HG03045 (cell line): ENCODE measurements around the gene NT5C2.
"Not testable (repeated sequence)": the region's sequence is repeated elsewhere in the genome, so short reads cannot be mapped to it uniquely, and the experiment has no call there.

Experiments
- ATAC-seq: cut with Tn5 transposase; IDR thresholded peaks from one replicate; pipeline ENCODE4 v1.9.1; 2021; ENCODE audit warnings: mild to moderate bottlenecking, moderate library complexity; ENCODE audit not compliant: unreplicated experiment

The NT5C2 gene

DNA sequence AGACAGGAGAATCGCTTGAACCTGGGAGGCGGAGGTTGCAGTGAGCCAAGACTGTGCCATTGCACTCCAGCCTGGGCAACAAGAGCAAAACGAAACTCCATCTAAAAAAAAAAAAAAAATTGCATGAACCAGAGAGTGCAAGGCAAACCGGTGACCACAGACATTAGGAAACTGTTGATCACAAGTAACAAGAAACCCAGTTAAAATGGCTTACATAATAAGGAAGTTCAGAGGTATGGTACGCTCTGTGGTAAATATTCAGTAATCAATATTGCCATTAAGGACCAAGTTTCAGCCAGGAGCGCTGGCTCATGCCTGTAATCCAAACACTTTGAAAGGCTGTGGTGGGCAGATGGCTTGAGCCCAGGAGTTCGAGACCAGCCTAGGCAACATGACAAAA, 9.2 kb upstream of the NT5C2 start:
- no peak for ATAC-seq

DNA sequence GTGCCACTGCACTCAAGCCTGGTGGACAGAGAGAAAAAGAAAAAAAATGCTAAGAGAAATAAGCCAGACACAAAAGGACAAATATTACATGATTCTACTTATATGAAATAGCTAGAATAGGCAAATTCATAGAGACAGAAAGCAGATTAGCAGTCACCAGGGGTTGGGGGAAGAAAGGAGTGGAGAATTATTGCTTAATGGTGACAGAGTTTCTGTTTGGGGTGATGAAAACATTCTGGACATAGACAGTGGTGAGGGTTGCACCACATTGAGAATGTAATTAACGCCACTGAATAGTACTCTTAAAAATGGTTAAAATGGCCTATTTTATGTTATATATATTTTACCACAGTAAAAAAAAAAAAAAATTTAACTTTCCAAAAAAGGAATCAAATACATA, 6.4 kb upstream of the NT5C2 start:
- ATAC-seq, result no peak

DNA sequence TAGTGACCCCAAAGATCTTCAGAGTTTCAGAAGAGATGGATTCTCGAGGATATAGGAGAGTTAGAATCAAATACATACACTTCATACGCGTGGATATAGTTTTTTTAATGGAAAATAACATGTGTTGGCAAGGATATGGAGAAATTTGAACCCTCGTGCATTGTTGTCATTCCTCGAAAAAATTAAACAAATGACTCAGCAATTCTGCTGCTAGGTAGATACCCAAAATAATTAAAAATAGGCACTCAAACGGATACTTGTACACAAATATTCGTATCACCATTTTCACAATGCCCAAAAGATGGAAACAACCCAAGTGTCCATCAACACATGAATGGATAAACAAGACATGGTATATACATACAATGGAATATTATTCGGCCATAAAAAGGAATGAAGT, 5.6 kb upstream of the NT5C2 start:
- ATAC-seq, result no peak

DNA sequence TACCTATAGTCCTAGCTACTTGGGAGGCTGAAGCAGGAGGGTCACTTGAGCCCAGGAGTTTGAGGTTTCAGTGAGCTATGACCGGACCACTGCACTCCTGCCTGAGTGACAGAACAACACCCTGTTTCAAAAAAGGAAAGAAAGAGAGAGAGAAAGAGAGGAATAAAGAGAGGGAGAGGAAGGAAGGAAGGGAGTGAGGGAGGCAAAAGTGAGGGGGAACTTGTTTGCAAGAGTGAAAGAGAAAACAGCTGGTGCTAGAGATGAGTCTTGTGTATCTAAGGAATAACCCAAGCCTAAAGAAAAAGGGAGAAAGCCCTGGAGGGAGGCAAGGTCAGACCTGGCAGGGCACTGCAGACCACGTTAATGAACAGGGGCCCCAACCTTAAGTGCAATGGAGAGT, 4.8 kb upstream of the NT5C2 start:
- no peak for ATAC-seq

DNA sequence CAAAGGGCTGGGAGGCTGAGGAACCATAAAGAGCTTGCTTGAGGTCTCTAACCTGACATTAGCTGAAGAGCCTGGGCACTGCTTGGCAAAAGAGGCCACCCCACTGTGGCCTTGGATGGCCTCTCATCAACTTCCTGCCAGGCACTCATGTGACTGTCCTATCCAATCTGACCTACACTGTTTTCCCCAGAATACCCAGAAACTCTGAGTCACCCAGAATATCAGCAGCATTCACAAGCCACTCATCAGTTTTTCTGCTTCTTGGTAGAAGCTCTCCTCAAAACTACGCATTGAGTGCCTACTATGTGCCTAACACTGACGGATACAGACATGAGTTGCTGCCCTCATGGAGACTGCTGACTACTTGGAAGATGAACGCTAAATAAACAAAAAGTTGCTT, 4.1 kb upstream of the NT5C2 start:
- no peak for ATAC-seq

DNA sequence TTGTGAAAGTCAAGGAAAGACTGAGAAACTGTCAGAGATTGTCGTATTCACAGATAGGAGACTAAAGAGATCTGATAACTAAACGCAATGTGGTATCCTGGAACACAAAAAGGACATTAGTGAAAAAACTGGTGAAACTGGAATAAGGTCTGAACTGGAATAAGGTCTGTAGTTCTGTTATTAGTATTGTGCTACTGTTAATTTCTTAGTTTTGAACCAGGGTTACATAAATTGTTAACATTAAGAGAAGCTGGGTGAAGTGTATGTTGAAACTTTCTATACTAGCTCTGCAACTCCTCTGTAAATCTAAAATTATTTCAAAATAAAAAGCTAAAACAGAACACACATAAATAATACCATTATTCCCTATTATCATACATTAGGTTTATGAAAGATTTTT, 3.4 kb upstream of the NT5C2 start:
- ATAC-seq, result no peak

DNA sequence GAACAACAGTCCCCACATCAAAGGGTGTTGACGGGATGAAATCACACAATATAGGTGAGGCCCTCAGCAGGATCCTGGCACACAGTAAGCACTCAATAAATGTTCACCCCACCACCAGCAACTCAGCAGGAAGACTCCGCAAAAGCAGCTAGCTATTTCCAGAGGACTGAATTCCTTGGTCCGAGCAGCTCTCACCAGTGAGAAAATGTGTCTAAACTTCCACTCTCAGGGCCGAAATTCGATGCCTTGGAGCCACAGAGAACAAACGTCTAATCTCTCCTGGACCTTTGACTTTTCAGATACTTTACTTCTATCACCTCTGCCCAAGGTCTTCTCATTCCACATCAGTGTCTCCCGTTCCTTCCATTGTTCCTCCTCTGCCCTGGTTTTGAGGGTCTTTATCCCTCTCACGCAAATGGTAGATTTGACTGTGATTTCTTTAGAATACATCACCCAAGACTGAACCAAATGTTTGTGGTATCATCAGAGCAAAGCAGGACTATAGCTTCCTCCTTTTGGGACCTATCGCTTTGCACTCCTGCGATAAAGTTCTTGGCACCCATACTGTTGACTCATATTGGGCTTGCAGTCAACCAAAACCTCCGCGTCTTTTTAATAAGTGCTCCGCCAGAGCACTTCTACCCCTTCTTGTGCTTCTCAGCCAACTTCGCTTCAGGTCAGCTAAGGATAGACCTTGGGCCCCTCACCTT, 903 bp upstream of the NT5C2 start:
- ATAC-seq, result no peak

DNA sequence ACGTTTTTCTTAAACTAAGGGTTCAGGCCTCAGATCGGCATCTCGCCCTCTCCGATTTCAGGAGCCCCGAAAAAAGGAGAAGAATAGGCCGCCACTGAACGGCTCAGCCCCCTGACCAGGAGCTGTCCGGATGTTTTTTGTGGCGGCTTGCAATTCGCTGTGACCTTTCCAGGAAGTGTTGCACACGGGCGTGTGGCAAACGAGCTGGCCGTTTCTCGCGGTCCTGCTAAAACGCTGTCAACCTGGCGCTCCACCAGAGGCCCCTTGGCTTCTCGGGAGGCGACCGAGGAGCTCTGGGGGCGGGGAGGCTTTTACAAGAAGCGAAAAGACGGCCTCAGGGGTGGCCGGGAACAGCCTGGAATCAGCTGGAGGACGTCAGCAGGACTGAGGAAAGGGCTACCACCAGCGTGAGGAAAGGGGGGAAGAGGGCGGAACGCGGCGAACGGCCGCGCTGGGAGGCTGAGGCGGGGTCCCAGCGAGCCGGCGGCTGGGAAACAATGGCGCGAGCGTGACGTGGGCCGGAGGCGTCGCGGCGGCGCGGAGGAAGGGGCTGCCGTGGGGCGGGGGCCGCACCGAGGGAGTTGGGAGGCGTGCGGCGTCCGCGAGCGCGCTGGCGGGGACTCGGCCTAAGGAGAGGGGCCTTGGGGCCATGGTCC, 493 bp downstream of the NT5C2 start:
- ATAC-seq, result peak; percentile 43

DNA sequence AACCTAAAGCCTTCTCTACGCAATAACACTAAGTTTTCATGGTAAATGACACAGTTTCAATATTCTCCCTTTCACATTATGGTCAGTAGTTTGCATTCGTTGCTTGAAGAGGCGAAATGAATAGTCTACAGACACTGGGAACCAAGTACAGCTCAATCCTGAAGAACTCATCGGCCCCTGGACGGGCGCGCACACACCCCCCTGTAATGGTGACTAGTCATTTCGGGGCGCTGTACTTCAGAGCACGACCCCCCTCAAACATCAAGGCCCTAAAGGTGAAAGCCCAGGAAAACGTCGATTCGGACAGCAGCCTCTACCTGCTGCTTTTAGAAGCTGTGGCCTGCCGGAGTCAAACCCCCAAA, 1.0 kb downstream of the NT5C2 start:
- ATAC-seq, result peak; percentile 8

DNA sequence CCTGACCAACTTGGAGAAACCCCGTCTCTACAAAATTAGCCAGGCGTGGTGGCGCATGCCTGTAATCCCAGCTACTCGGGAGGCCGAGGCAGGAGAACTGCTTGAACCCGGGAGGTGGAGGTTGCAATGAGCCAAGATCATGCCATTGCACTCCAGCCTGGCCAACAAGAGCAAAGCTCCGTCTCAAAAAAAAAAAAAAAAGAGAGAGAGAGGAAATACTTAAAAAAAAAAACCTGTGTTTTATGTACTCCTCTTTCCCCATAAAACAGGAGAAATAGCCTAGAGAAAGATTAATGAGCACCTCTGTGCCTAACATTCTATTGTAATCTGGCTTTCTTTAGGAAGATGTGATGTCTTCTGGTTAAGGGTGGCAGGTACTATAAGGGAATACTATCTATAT, 1.9 kb downstream of the NT5C2 start:
- not testable (repeated sequence) for ATAC-seq

DNA sequence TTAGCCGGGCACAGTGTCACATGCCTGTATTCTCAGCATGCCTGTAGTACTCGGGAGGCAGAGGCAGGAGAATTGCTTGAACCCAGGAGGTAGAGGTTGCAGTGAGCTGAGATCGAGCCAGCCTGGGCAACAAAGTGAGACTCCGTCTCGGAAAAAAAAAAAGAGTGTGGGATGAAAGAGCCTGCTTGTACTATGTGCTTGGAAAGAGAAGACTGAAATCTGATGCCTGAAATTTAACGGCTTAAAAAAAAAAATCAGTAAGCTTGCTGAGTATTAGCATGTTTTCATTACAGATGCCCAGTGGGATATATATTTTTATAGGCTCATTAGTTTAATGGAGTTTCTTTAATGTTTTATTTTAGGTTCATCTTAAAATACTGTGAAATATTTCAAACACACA, 4.2 kb downstream of the NT5C2 start:
- no peak for ATAC-seq

DNA sequence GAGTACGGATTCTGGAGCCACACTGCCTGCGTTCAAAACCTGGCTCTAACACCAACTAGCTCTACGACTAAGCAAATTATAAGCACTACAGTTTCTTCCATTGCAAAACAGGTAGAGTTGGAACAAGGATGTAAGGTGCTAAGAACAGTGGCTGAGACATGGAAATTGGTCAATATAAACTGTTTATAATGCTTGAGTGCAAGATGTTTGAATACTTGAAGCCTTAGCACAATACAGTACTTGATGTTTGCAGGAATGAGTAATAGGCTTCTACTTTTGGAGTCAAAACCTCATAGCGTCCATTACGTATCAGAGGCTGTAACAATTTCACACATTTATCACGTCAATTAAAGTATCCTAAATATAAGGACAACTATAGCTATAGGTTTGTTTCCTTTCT, 6.9 kb downstream of the NT5C2 start:
- no peak for ATAC-seq

DNA sequence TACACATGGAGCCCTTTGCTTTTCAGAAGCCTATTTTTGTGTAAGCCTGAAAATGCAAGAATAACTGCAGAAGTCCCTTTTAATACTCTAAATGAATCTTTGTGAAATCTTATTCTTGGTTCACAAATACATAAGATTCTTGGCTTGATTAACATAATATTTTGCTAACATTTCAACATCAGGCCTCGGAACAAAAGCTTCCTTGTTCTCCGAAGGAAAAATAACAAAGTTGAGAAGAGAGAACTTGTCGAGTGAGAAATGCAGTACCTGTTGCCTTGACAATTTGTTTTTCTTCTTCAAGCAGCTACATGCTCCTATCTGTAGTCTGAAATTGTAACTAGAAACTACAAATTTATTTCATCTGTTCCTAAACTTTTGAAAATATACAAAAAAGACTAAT, 8.5 kb downstream of the NT5C2 start:
- ATAC-seq, result no peak

DNA sequence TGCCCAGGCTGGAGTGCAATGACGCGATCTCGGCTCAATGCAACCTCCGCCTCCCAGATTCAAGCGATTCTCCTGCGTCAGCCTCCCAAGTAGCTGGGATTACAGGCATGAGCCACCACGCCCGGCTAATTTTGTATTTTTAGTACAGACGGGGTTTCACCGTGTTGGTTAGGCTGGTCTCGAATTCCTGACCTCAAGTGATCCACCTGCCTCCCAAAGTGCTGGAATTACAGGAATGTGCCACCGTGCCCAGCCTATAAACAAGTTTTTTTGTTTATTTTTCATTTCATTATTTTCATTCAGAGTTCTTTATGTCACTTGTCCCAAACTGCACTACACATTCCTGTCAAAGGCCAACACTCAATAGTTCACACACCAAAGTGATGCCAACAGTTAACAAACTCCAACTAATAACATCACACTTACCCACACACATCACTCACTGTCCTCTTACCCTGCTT, 9.1 kb downstream of the NT5C2 start:
- ATAC-seq, result not testable (repeated sequence)

DNA sequence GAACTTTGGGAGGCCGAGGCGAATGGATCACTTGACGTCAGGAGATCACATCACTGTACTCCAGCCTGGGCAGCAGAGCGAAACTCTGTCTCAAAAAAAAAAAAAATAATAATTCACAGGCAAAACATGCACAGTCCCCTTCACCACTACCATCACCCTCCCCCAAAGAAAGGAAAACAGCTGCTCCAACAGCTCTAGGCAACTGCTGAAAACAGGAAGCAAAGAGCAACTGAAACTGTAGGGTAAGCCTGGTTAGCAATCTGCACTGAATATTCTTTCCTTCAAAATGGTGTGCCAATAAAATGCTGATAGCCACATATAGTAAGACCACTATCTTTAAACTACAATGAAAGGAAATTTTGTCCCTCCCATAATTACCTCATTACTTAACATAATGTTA, 11.8 kb downstream of the NT5C2 start:
- peak; percentile 68 for ATAC-seq

DNA sequence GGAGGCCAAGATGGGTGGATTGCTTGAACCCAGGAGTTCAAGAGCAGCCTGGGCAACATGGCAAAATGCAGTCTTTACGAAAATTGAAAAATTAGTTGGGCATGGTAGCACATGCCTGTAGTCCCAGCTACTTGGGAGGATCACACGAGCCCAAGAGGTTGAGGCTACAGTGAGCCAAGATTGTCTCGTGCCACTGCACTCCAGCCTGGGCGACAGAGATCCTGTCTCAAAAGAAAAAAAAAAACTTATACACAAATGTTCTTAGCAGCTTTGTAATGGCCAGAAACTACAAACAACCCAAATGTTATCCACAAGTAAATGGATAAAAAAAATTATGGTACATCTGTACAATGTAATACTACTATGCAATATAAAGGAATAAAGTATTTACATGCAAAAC, 12.6 kb downstream of the NT5C2 start:
- ATAC-seq, result no peak

DNA sequence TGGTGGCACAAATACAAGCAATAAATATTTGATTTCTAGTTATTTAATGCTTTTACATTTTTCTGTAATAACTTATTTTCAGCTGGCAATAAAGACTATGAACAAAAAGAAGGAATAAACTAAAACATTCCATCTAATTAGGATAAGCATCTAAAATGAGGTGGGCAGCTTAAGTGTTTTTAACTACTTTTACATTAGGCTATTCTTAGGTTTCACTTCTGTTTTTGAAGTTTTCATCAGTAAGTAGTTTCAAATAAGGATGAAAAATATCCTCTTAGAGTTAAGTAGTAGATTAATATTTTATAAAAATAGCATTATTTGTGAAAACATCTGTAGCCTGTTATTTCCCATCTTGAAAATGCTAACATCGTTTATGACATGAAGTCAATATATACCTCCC, 15.9 kb downstream of the NT5C2 start:
- no peak for ATAC-seq

DNA sequence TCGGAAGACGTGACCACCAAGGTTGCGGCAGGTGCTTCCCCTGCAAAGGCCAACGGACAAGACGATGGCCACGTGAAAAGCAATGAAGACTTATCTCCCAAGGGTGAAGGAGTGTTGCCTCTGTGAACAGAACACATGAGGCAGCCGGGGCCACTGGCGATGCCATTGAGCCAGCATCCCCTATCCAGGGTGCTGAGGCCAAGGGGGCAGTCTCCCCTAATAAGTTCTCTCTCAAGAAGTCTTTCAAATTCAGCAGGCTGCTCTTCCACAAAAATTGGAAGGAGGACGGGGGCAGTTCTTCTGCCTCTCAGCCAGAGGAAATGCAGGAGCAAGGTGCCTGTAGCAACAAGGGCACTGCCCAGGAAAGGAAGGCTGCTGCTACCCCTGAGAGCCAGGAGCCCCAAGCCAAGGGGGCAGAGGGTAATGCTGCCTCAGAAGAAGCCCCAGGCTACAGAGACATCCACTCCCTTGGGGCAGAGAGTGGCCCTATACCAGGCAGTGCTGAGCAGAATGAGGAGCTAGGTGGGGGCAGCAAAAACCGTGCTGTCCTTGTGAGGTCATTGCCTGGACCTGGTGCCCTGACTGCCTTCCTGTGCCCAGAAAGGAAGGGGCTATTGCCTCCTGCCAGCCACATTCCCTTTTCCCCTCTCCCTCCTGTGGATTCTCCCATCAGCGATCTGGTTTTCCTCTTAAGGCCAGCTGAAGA, 17.3 kb downstream of the NT5C2 start:
- ATAC-seq, result no peak

DNA sequence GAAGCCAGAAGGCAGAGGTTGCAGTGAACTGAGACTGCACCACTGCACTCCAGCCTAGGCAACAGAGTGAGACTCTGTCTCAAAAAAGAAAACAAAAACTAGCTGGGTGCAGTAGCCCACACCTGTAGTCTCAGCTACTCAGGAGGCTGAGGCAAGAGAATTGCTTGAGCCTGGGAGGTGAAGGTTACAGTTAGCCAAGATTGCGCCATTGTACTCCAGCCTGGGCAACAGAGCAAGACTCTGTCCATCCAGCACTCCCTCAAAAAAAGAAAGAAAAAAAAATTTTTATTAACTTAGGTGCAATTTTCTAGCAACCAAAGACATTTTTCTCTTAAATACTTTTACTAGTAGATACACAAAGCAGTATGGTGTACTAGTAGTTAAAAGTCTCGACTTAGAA, 18.7 kb downstream of the NT5C2 start:
- not testable (repeated sequence) for ATAC-seq

DNA sequence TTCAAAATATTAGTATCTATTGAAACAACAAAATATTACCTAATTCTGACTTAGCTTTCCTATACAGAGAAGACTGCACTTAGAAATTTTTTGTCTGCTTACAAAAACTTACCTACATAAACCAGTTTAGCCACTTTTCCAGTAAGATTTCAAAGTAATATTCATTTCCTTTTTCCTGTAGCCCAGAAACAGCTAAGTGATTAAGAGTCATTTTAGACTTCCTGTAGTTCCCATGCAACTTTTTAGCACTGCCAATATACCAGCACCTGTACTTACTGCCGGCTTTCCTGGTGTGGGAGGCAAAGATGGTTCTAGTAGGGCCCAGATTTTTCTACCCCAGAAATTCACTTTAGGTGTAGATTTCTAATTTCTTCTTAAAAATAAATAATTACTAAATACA, 21.8 kb downstream of the NT5C2 start:
- no peak for ATAC-seq

DNA sequence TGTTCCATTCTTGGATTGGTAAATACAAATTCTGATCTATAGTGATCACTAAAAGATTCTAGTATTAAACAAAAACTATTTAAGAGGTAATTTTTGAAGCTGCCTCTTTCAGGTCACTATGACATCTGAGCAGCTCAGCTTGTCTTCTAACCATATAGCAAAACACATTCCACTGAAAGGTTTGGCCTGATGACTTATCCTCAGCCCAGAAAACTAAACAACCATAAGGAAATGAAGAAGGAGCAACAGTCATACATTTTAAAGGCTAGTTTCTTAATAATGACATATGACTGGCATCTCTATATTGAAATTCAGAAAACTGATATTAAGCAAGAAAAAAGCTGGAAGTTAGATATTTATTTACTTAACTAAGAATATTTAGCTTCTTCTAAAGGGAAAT, 24.6 kb downstream of the NT5C2 start:
- ATAC-seq, result no peak

DNA sequence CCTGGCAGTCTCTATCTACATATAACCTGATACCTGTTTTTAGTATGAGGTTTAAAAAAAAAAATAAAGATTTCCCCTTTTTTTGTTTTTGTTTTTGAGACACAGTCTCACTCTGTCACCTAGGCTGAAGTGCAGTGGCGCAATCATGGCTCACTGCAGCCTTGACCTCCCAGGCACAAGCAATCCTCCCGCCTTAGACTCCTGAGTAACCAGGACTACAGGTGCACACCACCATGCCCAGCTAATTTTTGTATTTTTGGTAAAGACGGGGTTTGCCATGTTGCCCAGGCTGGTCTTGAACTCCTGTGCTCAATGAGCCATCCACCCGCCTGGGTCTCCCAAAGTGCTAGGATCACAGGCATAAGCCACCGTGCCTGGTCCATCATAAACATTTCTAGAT, 25.5 kb downstream of the NT5C2 start:
- ATAC-seq, result not testable (repeated sequence)
